ENCODE data around the gene OTULIN.

DNA sequence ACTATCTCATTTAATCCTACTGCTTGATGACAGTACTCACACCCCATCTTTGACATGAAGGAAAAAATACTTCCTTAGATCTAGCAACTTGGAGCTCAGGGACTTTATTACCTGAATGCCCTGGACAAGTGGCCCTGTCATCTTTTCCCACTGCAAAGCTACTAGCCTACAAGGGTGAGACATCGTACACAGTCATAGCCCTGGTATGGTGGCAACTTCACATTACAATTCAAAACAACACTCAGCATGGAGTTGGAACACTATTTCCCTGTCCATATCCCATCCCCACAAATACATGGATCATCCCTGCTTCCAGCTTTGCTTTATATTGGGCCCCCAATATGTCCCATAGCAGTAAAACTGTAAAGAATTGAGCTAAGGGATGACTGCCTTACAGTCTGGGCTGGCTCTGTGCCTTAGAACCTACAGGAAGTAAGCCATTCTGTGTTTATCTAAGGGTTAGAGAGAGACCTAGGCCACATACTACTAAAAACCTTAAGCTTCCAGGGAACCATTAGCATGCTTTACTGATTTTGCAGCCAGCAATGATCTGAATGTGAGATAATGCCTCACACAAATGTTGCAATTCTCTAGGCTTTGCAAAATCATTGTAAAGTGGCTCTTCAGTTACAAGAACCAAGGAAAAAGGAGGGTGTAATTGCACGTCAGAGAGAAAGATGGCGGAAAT, 55.9 kb downstream of the OTULIN start:
- TF ChIP-seq, protein P1, sequence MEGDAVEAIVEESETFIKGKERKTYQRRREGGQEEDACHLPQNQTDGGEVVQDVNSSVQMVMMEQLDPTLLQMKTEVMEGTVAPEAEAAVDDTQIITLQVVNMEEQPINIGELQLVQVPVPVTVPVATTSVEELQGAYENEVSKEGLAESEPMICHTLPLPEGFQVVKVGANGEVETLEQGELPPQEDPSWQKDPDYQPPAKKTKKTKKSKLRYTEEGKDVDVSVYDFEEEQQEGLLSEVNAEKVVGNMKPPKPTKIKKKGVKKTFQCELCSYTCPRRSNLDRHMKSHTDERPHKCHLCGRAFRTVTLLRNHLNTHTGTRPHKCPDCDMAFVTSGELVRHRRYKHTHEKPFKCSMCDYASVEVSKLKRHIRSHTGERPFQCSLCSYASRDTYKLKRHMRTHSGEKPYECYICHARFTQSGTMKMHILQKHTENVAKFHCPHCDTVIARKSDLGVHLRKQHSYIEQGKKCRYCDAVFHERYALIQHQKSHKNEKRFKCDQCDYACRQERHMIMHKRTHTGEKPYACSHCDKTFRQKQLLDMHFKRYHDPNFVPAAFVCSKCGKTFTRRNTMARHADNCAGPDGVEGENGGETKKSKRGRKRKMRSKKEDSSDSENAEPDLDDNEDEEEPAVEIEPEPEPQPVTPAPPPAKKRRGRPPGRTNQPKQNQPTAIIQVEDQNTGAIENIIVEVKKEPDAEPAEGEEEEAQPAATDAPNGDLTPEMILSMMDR (conservative IDR thresholded peaks at IDR 0.05; ENCODE audit: low read depth, low read length), result no peak
- no peak for TF ChIP-seq EZH2 (IDR thresholded peaks at IDR 0.05; ENCODE audit: borderline replicate concordance, low read depth, low read length, poor library complexity, severe bottlenecking)

Data from A673 (cell line).